HEK293 (cell line): ENCODE measurements around the gene LAMTOR1.

Source experiments
- AEBP2 ChIP-seq: fragments of 450-650 bp; formaldehyde crosslinking; IDR thresholded peaks from 2 replicates; pipeline ENCODE4 v1.5.1; 2016; ENCODE audit warnings: missing biosample characterization, missing genetic modification characterization, borderline replicate concordance
- KLF8 ChIP-seq: fragments of 450-650 bp; formaldehyde crosslinking; IDR thresholded peaks from 2 replicates; pipeline ENCODE4 v1.5.1; 2016; ENCODE audit warnings: missing biosample characterization, missing genetic modification characterization
- REPIN1 ChIP-seq: fragments of 450-650 bp; formaldehyde crosslinking; IDR thresholded peaks from 2 replicates; pipeline ENCODE4 v1.5.1; 2017; ENCODE audit warnings: missing biosample characterization, missing genetic modification characterization, low read depth
- SP3 ChIP-seq: fragments of 450-650 bp; formaldehyde crosslinking; IDR thresholded peaks from 2 replicates; pipeline ENCODE4 v1.5.1; 2016; ENCODE audit warnings: missing biosample characterization, missing genetic modification characterization
- SP7 ChIP-seq: fragments of 450-650 bp; formaldehyde crosslinking; IDR thresholded peaks from 2 replicates; pipeline ENCODE4 v1.5.1; 2016; ENCODE audit warnings: missing biosample characterization, missing genetic modification characterization
- TSHZ1 ChIP-seq: fragments of 450-650 bp; formaldehyde crosslinking; IDR thresholded peaks from 2 replicates; pipeline ENCODE4 v1.5.1; 2016; ENCODE audit warnings: missing biosample characterization, missing genetic modification characterization, borderline replicate concordance
- YY2 ChIP-seq: fragments of 450-650 bp; formaldehyde crosslinking; IDR thresholded peaks from 2 replicates; pipeline ENCODE4 v1.5.1; 2016; ENCODE audit warnings: missing biosample characterization, missing genetic modification characterization
- ZNF302 ChIP-seq: fragments of 450-650 bp; formaldehyde crosslinking; IDR thresholded peaks from 2 replicates; pipeline ENCODE4 v1.5.1; 2016; ENCODE audit warnings: missing biosample characterization, missing genetic modification characterization, low read depth
- ZNF324 ChIP-seq: fragments of 450-650 bp; formaldehyde crosslinking; IDR thresholded peaks from 2 replicates; pipeline ENCODE4 v1.5.1; 2016; ENCODE audit warnings: missing biosample characterization, missing genetic modification characterization
- ZNF335 ChIP-seq: fragments of 450-650 bp; formaldehyde crosslinking; conservative IDR thresholded peaks from 2 replicates; pipeline ENCODE4 v1.5.1; 2016; ENCODE audit warnings: missing biosample characterization, missing genetic modification characterization
- ZNF391 ChIP-seq: fragments of 450-650 bp; formaldehyde crosslinking; IDR thresholded peaks from 2 replicates; pipeline ENCODE4 v1.5.1; 2016; ENCODE audit warnings: low read depth, missing biosample characterization, missing genetic modification characterization, borderline replicate concordance
- ZNF473 ChIP-seq: fragments of 450-650 bp; formaldehyde crosslinking; IDR thresholded peaks from 2 replicates; pipeline ENCODE4 v1.5.1; 2017; ENCODE audit warnings: missing biosample characterization, missing genetic modification characterization
- ZNF514 ChIP-seq: fragments of 450-650 bp; formaldehyde crosslinking; IDR thresholded peaks from 2 replicates; pipeline ENCODE4 v1.5.1; 2016; ENCODE audit warnings: missing biosample characterization, missing genetic modification characterization
- ZNF518A ChIP-seq: fragments of 450-650 bp; formaldehyde crosslinking; conservative IDR thresholded peaks from 2 replicates; pipeline ENCODE4 v1.5.1; 2016; ENCODE audit warnings: low read depth, missing biosample characterization, missing genetic modification characterization
- ZNF639 ChIP-seq: fragments of 450-650 bp; formaldehyde crosslinking; IDR thresholded peaks from 2 replicates; pipeline ENCODE4 v1.5.1; 2016; ENCODE audit warnings: missing biosample characterization, missing genetic modification characterization
- ZNF654 ChIP-seq: fragments of 450-650 bp; formaldehyde crosslinking; IDR thresholded peaks from 2 replicates; pipeline ENCODE4 v1.5.1; 2016; ENCODE audit warnings: low read depth, missing biosample characterization, missing genetic modification characterization
- ZNF830 ChIP-seq: fragments of 450-650 bp; IDR thresholded peaks from 2 replicates; pipeline ENCODE4 v1.5.0; 2018; ENCODE audit warnings: missing biosample characterization, missing genetic modification characterization, low read depth, mild to moderate bottlenecking, moderate library complexity
- ZNF837 ChIP-seq: fragments of 450-650 bp; formaldehyde crosslinking; IDR thresholded peaks from 2 replicates; pipeline ENCODE4 v1.5.1; 2016; ENCODE audit warnings: missing biosample characterization, missing genetic modification characterization
- ZXDB ChIP-seq: fragments of 450-650 bp; formaldehyde crosslinking; IDR thresholded peaks from 2 replicates; pipeline ENCODE4 v1.5.1; 2016; ENCODE audit warnings: missing biosample characterization, missing genetic modification characterization
- TF ChIP-seq, protein P1 (sequence below): fragments of 450-650 bp; IDR thresholded peaks from 2 replicates; pipeline ENCODE4 v1.5.1; 2018; ENCODE audit warnings: missing biosample characterization, missing genetic modification characterization
- TF ChIP-seq, protein P2 (sequence below): fragments of 450-650 bp; formaldehyde crosslinking; IDR thresholded peaks from 2 replicates; pipeline ENCODE4 v1.5.1; 2016; ENCODE audit warnings: missing biosample characterization, missing genetic modification characterization
- TF ChIP-seq, protein P3 (sequence below): sonication (generic); formaldehyde crosslinking; IDR thresholded peaks from 2 replicates; pipeline ENCODE4 v1.8.1; 2022; ENCODE audit warnings: mild to moderate bottlenecking, moderate library complexity, missing genetic modification reagents

LAMTOR1 gene

GRCh38 chr11:72112143-72112977 is 9.3 kb upstream of the LAMTOR1 start, which contains the start of gene ANAPC15 (continued):
- TF ChIP-seq, protein P1, sequence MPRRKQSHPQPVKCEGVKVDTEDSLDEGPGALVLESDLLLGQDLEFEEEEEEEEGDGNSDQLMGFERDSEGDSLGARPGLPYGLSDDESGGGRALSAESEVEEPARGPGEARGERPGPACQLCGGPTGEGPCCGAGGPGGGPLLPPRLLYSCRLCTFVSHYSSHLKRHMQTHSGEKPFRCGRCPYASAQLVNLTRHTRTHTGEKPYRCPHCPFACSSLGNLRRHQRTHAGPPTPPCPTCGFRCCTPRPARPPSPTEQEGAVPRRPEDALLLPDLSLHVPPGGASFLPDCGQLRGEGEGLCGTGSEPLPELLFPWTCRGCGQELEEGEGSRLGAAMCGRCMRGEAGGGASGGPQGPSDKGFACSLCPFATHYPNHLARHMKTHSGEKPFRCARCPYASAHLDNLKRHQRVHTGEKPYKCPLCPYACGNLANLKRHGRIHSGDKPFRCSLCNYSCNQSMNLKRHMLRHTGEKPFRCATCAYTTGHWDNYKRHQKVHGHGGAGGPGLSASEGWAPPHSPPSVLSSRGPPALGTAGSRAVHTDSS (tag by site-specific recombination), result no peak
- 0 out of 2 replicates have a peak, but pooled peaks have one; percentile 49 for TF ChIP-seq ZXDB (tag by site-specific recombination)
- TF ChIP-seq KLF8 (tag by site-specific recombination), result peak; percentile 58; the same call in 1 of the 2 replicates
- TF ChIP-seq TSHZ1 (tag by site-specific recombination), result no peak
- no peak for TF ChIP-seq ZNF639 (tag by site-specific recombination)
- no peak for TF ChIP-seq YY2 (tag by site-specific recombination)
- no peak for TF ChIP-seq ZNF473
- TF ChIP-seq ZNF654, result no peak
- peak; percentile 50 for TF ChIP-seq ZNF335 (tag by site-specific recombination)
- TF ChIP-seq ZNF514, result no peak
- TF ChIP-seq, protein P2, sequence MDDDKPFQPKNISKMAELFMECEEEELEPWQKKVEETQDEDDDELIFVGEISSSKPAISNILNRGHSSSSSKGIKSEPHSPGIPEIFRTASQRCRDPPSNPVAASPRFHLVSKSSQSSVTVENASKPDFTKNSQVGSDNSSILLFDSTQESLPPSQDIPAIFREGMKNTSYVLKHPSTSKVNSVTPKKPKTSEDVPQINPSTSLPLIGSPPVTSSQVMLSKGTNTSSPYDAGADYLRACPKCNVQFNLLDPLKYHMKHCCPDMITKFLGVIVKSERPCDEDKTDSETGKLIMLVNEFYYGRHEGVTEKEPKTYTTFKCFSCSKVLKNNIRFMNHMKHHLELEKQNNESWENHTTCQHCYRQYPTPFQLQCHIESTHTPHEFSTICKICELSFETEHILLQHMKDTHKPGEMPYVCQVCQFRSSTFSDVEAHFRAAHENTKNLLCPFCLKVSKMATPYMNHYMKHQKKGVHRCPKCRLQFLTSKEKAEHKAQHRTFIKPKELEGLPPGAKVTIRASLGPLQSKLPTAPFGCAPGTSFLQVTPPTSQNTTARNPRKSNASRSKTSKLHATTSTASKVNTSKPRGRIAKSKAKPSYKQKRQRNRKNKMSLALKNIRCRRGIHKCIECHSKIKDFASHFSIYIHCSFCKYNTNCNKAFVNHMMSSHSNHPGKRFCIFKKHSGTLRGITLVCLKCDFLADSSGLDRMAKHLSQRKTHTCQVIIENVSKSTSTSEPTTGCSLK, result no peak
- no peak for TF ChIP-seq ZNF302 (tag by site-specific recombination)
- peak; percentile 62; the same call in 1 of the 2 replicates for TF ChIP-seq SP7 (tag by site-specific recombination)
- TF ChIP-seq ZNF830 (tag by site-specific recombination), result no peak
- peak; percentile 98 for TF ChIP-seq ZNF518A (tag by site-specific recombination)
- no peak for TF ChIP-seq ZNF324
- TF ChIP-seq REPIN1 (tag by site-specific recombination), result no peak
- no peak for TF ChIP-seq ZNF391 (tag by site-specific recombination)
- no peak for TF ChIP-seq ZNF837
- no peak for TF ChIP-seq AEBP2
- TF ChIP-seq, protein P3, sequence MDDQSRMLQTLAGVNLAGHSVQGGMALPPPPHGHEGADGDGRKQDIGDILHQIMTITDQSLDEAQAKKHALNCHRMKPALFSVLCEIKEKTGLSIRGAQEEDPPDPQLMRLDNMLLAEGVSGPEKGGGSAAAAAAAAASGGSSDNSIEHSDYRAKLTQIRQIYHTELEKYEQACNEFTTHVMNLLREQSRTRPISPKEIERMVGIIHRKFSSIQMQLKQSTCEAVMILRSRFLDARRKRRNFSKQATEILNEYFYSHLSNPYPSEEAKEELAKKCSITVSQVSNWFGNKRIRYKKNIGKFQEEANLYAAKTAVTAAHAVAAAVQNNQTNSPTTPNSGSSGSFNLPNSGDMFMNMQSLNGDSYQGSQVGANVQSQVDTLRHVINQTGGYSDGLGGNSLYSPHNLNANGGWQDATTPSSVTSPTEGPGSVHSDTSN (CRISPR knock-in tag), result no peak
- peak; percentile 86 for TF ChIP-seq SP3 (tag by site-specific recombination)
